GM10847 (cell line): ENCODE results near the gene PCIF1.

Source experiments
- POLR2A ChIP-seq: IDR thresholded peaks from 2 replicates; pipeline ENCODE4 v1.6.1; 2011; ENCODE audit not compliant: insufficient read length; ENCODE audit errors: extremely low read depth

PCIF1 gene

GRCh38 chr20:45934046-45934585 lies 367 bp upstream of the PCIF1 start:
- no peak for TF ChIP-seq POLR2A

GRCh38 chr20:45935416-45936046 lies 1.0 kb downstream of the PCIF1 start:
- no peak for TF ChIP-seq POLR2A

- TF ChIP-seq POLR2A, result no peak
Measured at GRCh38 chr20:45937765-45938164, 3.3 kb downstream of the PCIF1 start.

- no peak for TF ChIP-seq POLR2A
Measured at GRCh38 chr20:45938727-45939438, 4.4 kb downstream of the PCIF1 start.

GRCh38 chr20:45940053-45940452 lies 5.6 kb downstream of the PCIF1 start:
- TF ChIP-seq POLR2A, result no peak

- no peak for TF ChIP-seq POLR2A
Measured at GRCh38 chr20:45940469-45940868, 6.0 kb downstream of the PCIF1 start.

GRCh38 chr20:45943613-45944012 lies 9.1 kb downstream of the PCIF1 start:
- TF ChIP-seq POLR2A, result no peak

GRCh38 chr20:45944151-45944964 lies 9.9 kb downstream of the PCIF1 start:
- no peak for TF ChIP-seq POLR2A

- no peak for TF ChIP-seq POLR2A
Measured at GRCh38 chr20:45944965-45945677, 10.6 kb downstream of the PCIF1 start.

GRCh38 chr20:45945678-45946148 lies 11.2 kb downstream of the PCIF1 start:
- TF ChIP-seq POLR2A, result no peak

- TF ChIP-seq POLR2A, result no peak
Measured at GRCh38 chr20:45946149-45946970, 11.9 kb downstream of the PCIF1 start.

- no peak for TF ChIP-seq POLR2A
Measured at GRCh38 chr20:45947110-45947866, 12.8 kb downstream of the PCIF1 start.

- no peak for TF ChIP-seq POLR2A
Measured at GRCh38 chr20:45948261-45948733, 13.8 kb downstream of the PCIF1 start.
